GM10266 (cell line): ENCODE results near the gene LAD1.

Experiments used
- DNase-seq: peaks from one replicate; pipeline ENCODE4 v3.0.0; 2012; ENCODE audit errors: extremely low spot score
- TF ChIP-seq, protein P1 (sequence below): IDR thresholded peaks from 2 replicates; pipeline ENCODE4 v1.5.1; 2012; ENCODE audit warnings: mild to moderate bottlenecking, low read depth; ENCODE audit not compliant: control insufficient read depth, insufficient read depth; ENCODE audit errors: missing control alignments

The LAD1 gene

DNA sequence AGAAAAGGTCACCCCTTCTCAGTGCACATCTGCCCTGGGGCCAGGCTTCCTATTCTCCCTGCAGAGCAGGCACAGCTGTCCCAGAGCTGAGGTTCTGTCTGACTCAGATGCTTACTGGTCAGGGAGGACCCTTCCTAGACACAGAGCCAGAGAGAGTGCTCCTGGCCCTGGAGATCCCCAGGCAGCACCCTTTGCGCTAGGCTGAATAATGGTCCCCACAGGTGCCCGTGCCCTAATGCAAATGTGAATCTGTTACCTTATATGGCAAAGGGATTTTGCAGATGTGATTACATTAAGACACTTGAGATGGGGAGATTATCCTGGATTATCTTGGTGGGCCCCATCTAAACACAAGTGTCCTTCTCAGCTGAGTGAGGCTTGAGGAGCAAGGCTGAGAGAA lies 25.0 kb upstream of the LAD1 start:
- DNase-seq, result no peak
- TF ChIP-seq, protein P1, sequence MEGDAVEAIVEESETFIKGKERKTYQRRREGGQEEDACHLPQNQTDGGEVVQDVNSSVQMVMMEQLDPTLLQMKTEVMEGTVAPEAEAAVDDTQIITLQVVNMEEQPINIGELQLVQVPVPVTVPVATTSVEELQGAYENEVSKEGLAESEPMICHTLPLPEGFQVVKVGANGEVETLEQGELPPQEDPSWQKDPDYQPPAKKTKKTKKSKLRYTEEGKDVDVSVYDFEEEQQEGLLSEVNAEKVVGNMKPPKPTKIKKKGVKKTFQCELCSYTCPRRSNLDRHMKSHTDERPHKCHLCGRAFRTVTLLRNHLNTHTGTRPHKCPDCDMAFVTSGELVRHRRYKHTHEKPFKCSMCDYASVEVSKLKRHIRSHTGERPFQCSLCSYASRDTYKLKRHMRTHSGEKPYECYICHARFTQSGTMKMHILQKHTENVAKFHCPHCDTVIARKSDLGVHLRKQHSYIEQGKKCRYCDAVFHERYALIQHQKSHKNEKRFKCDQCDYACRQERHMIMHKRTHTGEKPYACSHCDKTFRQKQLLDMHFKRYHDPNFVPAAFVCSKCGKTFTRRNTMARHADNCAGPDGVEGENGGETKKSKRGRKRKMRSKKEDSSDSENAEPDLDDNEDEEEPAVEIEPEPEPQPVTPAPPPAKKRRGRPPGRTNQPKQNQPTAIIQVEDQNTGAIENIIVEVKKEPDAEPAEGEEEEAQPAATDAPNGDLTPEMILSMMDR, result no peak

DNA sequence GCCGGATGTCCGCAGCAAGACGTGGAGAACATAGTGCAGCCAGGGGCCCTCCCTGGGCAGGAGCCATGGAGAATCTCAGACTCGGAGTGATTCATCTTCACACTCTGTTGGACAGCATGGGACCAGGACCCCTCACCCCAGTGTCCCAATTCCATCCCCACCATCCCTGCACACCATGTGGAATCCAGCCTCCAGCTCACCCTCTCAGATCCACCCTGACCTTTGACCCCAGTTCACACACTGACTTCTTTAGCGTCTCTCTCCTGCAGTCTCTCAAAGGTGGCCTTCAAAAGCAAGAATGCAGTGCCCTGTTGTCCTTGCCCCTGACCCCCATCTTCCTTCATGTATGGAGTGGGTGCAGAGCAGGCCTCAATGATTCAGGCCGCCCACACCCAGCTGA lies 24.5 kb upstream of the LAD1 start:
- TF ChIP-seq, protein P1, result no peak
- no peak for DNase-seq

DNA sequence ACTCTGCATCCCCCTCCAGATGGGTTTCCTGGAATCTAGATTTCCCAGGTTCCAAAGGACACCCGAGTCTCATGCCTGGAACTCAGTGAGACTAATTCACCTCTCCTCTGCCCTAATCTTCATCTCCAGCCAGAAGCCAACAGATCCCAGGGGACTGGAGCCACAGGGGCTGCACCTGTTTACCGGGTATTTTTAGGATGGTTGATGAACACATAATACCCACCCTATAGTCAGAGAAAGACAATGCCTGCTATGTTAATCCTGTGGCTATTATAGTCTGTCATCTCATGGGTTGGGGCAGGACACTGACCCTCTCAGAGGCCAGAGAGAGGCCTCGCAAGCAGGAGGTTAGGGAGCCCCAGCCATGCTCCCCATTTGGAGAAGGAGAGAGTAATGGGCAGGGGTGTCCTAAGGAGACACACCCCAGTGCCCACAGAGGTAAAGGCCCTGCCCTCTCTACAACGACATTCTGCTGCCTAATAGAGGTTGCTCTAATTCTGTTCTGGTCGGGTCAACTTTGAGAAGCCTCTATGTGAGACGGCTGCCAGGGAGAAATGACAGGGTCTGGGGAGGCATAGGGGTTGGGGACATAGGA lies 23.4 kb upstream of the LAD1 start:
- TF ChIP-seq, protein P1, result no peak
- DNase-seq, result no peak

DNA sequence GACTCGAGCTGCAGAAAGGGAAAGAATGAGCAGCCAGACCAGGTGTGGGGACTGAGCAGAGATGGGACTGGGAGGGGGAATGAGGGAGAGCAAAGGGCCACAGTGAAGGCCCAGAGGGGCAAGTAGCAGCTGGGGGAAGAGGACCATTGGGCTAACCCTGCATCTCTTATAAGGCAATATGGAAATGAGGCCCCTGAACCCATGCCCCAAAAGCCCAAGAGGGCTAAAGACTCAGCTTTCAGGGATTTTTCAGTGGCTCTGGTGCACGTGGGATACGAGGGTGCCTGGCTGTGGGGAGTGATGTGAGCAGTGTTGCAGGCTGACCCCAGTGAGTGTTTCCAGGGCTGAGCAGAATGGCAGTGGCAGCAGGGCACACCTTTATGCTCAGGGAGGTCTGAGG lies 22.9 kb upstream of the LAD1 start:
- TF ChIP-seq, protein P1, result no peak

DNA sequence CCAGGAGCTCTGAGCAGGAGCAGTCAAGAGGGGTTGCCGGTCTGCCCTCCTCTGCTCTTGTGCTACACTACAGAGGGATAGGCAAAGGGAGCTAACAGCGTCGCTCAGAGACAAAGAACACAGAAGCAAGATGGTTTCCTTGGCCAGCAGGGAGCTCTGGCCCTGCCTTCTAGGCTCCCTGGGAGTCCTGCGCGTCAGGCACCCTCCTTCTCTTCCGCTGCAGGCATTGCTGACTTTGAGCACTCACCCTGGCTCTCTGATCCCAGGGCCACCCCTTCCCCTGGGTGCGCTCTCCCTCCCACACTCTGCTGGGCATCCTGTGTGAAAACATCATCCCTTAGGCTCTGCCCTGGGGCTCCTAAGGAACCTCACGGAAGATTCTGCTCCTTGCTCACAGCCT lies 21.9 kb upstream of the LAD1 start:
- no peak for DNase-seq

More for the DNA sequence above, 22.9 kb upstream of the LAD1 start:
- no peak for DNase-seq

DNA sequence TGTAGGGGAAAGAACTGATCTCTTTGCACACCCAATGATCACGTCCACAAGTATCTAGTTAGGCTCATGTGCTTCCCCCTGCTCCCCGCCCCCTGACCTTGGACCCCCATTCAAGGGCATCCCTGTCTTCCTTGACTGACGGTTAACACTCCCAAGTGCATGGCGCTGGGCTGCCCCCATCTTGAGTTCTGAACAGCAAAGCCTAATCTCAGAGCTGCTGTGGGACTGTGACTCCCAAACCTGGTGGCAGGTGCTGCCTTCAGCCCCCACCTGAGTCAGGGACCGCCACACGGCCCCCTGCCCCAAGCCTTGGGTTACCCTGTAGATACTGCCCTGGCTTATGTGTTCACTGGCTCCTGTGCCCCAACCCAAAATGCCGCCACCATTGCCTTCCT lies 21.5 kb upstream of the LAD1 start:
- no peak for DNase-seq
- TF ChIP-seq, protein P1, result no peak

More for the DNA sequence above, 21.9 kb upstream of the LAD1 start:
- TF ChIP-seq, protein P1, result no peak

DNA sequence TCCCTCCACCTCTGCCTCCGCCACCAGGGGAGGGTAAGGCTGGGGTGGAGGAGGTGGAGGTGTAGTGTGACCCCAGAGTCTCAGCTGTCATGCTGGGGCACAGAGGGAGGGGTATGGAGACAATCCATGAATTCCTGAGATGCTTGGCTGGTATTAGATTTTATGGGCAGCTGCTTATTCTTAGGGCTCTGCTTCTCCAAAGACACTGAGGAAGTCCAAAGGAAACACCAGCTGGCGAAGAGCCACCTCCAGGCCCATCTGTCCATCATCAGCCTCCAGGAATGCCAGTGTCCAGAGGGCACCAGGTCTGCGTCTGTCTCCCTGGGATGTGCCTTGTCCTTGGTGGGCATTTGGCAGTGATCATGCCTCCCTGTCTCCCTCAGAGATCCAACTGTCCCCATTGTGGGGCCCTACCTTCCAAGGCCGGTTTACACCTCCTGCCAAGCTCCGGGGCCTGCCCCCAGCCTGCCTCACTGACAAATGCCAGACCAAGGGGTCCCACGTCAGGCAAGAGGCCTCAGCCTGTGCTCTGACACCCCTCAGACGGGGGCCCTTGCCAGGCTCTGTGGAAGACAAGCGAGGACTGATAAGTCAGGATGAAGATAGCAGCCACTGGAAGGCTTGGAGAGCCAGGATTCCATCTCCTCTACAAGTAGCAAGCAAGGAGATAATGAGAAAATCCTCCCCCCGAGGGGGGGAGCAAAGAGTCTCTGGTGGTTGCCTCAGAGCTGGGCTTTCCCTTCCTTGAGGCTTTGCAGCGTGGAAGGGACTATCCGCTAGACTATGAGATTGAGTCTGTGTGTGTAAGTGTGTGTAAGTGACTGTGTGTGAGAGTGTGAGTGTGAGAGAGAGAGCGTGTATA lies 20.9 kb upstream of the LAD1 start:
- DNase-seq, result no peak
- TF ChIP-seq, protein P1, result no peak
